Germinal center (tissue), 1 donor: ENCODE results near the gene TRIM37.
"Not testable (repeated sequence)": the region's sequence is repeated elsewhere in the genome, so short reads cannot be mapped to it uniquely, and the experiment has no call there.

Experiments used
- DNase-seq: peaks from one replicate; pipeline ENCODE4 v3.0.0; 2012; ENCODE audit warnings: mixed read lengths, low spot score

Gene TRIM37

DNA sequence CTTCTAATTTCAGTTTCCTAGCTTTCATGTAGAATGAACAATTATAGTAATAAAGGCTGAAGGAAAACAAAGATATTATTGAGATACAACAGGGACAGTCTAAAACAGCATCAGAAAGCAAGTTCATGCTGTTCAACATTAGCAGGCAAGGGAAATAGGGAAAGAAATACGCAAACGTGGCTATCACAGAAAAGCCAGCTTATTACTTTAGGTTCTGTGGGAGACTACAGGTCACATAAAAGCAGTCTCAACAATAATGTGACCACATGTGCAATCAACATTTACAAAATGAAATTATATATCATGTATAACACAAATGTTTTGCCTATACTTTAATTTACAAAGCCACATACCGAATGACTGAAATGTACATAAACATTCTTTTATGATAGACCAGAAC lies 4.9 kb upstream of the TRIM37 start:
- DNase-seq: no peak

DNA sequence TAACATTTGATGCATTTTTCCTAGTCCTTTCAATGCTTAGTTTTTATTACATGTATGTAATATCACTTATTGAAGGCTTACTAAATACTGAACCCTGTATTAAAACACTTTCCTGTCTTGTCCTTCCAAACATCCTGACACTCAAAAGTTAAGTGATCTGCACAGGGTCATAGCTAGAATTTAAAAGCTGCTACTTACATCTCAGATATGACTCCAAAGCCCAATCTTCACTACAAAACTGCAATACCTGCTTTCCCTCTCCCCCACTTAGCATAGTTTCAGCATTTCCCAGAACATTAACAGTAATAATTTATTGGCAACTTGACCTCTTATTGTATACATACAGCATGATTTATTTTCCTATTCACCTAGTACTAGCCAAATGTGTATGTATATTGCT lies 4.3 kb upstream of the TRIM37 start:
- no peak for DNase-seq

DNA sequence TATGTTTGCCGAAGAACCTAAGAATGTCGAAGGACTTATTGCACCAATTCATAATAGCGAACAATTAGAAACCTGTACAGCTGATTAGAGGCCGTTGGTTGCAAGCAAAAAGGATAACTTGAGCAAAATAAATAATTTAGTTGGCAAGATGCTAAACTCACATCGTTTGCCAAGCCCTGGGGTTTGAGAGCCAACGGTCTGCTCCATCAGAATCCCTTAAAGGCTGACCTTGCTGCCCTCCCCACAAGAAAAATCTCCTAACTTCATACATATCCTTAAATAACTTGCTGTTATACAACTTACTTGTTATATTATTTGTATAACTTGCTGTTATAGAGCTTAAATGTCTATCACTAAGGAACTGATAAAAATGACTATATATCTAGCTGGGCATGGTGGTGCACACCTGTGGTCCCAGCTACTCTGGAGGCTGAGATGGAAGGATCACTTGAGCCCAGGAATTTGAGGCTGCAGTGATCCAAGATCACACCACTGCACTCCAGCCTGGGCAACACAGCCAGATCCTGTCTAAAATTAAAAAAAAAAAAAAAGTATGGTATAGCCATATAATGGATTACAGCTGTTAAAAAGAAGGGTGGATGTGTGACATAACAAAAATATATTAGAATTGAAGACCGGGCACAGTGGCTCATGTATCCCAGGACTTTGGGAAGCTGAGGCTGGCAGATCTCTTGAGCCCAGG lies 1.9 kb upstream of the TRIM37 start:
- no peak for DNase-seq

DNA sequence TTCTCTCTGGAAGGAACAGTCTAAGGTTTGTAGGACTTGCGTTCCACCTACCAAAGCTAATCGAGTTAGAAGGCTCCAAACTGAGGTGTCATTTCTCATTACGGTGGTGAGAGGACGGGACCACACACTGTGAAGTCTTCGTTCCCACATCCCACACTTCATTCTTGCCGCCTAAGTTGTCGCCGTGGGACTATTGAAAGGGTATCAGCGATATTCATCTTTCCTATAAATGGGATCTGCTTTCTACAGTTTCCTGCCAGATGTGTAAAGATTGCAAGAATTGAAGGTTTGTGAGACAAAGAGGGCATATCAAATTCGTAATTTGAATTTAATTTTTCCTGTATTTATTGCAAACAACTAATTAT lies 608 bp upstream of the TRIM37 start:
- no peak for DNase-seq

DNA sequence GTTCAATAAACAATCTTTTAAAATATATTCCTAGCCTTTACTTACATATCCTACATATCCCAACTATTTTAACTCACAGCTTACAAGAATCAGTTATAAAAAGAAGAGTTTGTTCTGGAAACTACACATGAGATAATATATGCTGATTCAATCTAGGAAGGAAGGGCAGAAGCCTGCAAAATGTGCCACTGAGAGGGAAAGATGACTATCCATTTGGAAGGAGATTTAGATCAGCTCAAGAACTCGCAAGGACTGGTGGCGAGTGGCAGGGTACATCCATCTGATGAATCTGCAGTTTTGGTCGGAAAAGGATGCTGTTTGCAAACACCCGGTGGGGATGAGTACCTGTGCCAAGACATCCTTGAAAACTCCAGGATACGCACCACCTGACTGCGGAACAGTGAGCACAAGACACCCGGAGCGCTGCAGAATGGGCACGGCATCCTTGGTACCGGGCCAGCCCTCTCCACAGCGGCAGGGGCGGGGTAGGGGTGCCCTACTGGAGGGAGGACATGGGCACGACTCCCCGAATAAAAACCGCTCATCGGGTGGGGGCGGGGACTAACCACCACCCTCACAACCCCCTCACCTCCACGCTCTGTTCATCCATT lies 723 bp downstream of the TRIM37 start:
- peak; percentile 67 for DNase-seq

DNA sequence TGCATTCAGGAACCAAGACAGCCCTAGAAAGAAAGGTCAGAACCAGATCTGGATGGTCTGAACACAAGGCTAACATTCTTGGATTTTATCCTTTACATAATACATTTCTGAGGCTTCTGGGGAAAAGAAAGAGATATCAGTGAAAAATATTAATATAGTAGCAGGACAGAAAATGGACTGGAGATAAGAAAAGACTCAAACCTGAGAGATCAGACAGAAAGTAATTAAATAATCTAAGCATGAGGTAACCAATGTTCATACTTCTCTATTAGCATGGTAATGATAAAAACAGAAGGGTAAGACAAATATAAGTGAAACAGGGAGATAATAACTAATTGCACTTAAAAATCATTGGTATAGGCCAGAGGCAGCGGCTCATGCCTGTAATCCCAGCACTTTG lies 5.5 kb downstream of the TRIM37 start:
- DNase-seq: no peak

DNA sequence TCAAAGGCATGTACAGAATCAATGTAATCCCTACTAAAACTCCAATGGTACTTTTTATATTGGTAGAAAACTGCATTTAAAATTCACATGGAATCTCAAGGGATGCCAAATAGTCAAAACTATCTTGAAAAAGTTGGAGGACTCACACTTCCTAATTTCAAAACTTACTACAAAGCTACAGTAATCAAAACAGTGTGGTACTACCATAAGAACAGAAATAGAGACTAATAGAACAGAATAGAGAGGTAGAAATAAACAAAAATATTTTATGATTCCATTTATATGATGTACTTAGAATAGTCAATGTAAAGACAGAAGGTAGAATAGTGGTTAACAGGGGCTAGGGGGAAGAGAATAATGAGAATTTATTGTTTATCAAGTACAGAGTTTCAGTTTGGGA lies 8.8 kb downstream of the TRIM37 start:
- DNase-seq: no peak

DNA sequence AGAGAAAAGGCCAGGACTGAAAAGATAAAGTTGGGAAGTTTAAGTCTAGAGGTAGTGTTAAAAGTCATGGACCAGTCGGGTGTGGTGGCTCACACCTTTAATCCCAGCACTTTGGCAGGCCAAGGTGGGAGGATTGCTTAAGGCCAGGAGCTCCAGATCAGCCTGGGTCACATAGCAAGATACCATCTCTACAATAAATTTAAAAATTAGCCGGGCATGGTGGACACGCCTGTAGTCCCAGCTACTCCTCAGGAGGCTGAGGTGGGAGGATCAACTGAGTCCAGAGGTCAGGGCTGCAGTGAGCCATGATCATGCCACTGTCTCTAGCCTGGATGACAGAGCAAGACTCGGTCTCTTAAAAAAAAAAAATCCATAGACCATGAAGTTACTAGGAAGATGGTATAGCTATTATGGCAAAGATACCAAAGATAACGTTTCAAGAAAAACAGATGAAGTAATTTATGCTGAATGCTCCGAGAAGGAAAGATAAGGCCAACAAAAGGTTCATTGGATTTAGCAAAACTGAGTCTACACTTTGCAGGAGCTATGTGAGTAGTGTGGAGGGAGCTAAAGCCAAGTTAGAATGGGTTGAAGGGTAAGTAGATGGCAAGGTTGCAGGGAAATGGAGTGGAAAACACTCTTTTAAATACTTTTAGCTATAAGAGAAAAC lies 11.7 kb downstream of the TRIM37 start:
- no peak for DNase-seq

DNA sequence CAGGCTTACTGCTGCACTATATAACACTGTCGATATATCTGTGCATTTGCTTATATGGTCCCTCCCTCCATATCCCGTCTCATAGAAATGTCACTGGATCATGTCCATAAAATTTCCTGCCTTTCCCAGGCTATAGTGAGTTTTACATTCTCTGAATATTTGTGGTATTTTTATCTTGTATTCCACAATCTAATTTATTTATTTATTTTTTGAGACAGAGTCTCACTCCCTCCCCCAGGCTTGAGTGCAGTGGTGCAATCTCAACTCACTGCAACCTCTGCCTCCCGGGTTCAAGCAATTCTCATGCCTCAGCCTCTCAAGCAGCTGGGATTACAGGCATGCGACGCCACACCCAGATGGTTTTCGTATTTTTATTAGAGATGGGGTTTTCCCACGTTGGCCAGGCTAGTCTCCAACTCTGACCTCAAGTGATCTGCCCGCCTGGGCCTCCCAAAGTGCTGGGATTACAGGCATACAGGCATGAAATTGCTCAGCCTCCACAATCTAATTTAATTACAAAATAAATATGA lies 12.9 kb downstream of the TRIM37 start:
- DNase-seq: no peak

DNA sequence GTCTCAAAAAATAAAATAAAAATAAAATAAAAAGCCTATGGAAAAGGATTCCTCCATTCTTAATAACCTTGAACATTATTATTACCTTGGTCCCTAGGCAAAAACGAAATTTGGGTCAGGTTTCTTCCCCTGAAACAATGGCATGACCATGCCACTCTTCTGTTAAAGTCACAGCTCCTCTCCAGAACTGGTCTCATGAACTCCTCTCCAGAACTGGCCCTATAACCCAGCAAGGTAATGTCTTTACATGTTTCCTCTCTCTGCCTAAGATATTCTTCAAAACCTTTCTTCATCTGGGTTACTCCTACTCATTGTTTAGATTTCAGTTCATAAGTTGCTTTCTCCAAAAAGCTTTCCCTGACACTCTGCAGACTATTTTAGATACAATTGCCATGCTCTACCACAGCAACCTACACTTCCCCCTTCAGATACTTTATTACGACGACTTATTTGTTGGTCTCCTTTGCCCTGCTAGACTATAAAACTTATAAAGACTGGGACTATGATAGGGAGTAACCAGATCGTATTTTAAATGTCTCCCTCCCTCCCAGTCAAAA lies 13.5 kb downstream of the TRIM37 start:
- DNase-seq: no peak

DNA sequence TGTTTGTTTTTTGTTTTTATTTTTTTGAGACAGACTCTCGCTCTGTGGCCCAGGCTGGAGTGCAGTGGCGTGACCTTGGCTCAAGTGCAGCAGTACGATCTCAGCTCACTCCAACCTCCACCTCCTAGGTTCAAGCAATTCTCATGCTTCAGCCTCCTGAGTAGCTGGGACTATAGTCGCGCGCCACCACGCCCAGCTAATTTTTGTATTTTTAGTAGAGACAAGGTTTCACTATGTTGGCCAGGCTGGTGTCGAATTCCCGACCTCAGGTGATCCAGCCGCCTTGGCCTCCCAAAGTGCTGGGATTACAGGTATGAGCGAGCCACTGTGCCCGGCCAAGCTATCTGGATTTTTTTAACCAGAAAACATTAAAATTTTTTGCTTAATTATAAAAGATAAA lies 16.1 kb downstream of the TRIM37 start:
- DNase-seq: not testable (repeated sequence)

DNA sequence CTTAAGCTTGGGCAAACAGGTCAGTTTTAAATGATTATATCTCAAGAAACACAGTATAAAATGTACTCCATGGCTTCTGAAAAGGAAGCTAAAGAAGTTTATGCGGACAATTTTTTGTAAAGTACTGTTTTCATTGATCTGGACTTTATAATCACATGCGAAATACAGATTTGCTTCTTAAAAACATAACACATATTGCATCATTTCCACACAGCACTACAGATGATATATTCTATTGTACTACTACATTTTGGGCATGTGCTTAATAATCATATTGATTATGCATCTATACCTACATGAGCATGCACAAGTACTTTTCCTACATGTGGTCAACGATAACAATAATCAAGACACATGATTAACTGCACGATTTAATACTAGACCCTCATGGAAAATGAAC lies 22.5 kb downstream of the TRIM37 start:
- DNase-seq: no peak

DNA sequence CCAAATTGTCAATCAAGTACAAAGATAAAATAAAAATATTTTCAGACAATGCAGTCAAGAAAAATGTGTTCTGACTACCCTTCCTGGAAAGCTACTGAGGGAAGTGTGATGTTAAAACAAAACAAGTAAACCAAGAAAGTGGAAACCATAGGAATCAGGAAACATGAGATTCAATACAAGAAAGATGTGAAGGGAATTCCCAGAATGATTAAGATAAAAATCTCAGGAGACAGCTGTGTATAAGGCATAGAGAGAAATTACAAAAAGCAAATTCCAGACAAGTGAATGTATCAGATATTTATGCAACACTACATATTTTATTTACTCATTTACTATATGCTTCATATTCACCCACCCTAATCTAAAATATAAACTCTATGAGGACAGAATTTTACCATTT lies 32.2 kb downstream of the TRIM37 start:
- no peak for DNase-seq

DNA sequence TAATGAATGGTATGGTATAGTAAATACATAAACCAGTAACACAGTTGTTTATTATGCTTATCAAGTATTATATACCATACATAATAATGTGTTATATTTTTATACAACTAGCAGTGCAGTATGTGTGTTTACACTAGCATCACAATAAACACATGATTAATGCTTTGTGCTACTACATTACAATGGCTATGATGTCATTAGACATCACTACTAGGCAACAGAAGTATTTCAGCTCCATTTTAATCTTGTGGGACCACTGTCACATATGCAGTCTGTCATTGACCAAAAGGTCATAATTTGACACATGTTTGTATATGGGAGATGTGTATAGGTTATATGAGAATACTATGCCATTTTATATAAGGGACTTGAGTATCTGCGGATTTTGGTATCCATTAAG lies 32.7 kb downstream of the TRIM37 start:
- no peak for DNase-seq

DNA sequence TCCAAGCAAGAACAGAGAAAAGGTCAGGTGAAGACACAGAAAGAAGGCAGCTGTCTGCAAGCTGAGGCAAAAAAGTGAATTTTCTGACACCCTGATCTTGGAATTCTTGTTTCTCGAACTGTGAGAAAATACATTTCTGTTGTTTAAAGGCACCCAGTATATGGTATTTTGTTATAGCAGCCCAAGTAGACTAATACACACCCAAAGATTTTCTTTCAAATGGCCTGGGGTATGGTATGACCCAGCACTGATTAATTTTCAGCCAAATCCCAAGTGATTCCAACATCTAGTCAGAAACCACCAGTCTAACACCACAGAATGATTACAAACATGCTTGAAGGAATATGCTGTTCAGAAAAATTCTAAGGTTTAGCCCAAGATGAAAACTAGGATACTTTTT lies 36.8 kb downstream of the TRIM37 start:
- no peak for DNase-seq

DNA sequence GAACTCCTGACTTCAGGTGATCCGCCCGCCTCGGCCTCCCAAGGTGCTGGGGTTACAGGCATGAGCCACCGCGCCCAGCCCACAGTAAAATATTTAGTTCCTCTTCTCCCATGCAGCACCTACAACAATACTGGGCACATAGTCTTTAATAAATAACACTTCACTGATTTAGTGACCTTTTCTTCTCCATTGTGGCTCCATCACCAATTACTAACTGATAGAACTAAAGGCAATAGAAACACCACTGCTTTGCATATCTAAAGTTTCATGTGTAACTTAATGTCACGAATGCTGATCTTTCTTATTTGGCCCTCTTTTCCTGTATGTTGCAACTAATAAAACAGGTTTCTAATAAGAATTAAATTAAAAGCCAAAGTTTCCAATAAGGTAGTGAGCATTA lies 38.9 kb downstream of the TRIM37 start:
- DNase-seq: no peak

DNA sequence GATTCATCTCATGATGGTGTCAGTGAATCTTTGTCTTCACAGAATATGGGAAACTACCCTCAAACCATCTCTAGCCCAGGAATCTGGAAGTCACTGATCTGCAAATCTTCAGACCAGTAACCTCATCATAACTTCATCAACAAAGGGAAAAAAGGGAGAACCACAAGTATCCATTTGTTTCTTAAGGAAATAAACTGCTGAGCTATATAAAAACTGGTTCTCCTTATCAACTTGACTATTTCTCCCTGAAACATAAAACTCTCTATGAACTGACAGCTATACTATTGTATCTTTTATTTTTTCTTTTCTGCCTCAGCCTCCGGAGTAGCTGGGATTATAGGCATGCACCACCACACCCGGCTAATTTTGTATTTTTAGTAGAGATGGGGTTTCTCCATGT lies 39.3 kb downstream of the TRIM37 start:
- DNase-seq: no peak

DNA sequence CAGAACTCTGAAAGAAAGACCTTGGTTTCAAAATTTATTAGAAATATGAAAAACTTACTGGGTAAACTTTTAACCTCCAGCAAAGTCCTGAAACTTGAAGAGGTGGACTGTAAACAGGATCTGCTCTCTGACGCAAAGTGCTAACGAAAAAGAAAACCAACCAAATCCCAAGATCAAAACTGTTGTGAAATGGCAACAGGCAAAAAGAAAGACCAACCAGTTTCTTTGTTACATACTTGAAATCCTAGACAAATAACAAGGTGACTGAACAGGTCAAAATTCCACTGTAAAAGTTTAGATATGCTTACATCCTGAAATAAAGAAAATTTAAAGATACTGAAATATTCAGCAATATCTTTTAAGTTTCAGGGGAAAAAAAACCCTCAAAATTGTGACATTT lies 44.2 kb downstream of the TRIM37 start:
- no peak for DNase-seq

DNA sequence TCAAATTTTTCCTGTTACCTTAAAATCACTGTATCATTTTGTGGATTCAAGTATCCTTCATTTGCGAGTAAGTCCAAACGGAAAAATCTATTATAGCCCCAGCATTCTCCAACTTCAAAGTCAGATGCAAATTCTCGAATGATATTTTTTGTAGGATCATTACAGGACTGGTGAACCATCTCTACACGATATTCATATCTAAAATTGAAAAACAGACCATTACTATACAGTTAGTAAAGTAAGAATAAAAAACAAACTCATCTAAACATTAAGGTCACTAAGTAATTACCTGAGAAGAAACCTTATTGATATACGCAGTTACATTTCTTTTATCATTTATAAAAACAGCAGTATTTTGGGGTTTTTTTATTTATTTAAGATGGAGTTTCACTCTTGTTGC lies 49.8 kb downstream of the TRIM37 start:
- DNase-seq: no peak

DNA sequence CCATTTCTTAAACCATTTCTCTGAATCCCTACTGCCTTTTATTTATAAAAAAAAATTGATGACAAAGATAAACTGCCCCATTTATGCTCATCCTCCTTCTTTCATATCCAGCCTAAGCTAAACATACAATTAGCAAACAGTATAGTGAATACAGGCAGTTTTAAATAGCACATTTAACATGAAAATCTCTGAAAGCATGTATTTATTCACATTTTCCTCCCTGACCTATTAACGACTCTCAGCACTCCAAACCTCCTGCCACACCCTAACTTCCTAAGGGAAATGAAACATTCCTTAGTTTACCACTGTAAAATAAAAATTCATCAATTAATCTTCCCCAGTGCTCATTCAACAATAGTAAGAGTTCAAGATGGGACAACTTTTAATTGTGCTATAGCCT lies 56.9 kb downstream of the TRIM37 start:
- no peak for DNase-seq

DNA sequence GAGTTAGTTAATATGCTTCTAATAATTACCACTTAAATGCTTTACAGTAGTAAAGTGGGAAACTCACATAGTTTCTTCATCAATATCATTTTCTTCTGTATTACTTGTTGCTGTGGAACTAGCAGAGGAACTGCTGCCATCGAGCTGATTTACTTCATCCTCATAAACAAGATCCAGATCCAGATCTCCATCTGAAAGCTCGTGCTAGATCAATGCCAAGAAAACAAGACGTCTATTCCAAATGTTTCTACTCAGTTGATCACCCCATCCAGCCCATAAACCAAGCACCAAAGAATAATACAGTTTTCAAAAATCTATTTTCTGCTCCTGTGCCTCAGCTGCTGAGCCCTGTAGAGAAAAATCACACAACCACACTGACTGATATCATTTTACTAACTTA lies 59.1 kb downstream of the TRIM37 start:
- DNase-seq: no peak

DNA sequence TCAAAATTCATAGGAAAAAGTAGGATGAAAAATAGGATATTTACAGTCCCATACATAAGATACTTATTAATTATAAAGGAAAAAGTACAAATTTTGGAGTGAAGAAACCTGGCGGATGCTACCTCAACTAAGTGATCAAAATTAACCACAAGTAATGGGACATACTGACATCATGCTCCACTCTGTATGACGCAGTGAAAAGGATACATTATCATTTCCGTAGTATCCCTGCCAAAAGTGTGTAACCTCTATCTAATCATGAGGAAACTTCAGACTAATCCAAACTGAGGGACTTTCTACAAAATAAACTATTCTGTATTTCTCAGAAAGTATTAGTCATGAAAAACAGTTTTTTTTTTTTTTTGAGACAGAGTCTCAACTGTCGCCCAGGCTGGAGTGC lies 60.5 kb downstream of the TRIM37 start:
- DNase-seq: no peak

DNA sequence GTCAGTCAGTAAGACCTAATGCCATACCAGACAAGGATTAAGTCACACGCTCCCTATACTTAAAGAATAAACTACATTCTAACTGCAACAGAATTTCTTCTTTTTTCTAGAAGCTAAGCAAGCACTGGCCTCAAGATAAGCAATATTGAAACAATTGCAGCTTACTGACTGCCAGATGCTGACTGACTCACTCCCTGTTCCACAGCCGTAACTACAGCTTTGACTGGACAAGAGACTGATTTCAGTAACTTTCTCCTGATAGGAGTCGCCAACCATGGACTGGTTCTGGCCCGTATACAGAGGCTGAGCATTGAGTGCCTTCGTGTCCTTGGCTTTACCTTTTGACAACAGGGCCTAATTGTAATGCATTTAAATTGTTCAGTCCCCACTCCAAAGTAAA lies 67.9 kb downstream of the TRIM37 start:
- DNase-seq: no peak
